ENCODE results near the gene NFRKB. TPM values are rescaled to one million over a fixed set of nuclear protein-coding genes. Genes with fewer than 3 reads are reported as not detected.

Gene NFRKB
- total RNA-seq = 12.3 TPM
- long read RNA-seq, partial matches to known transcripts = 6 of 12 reads
- long read RNA-seq, other reads (novel, unspliced or antisense) = 6 of 12 reads

DNA sequence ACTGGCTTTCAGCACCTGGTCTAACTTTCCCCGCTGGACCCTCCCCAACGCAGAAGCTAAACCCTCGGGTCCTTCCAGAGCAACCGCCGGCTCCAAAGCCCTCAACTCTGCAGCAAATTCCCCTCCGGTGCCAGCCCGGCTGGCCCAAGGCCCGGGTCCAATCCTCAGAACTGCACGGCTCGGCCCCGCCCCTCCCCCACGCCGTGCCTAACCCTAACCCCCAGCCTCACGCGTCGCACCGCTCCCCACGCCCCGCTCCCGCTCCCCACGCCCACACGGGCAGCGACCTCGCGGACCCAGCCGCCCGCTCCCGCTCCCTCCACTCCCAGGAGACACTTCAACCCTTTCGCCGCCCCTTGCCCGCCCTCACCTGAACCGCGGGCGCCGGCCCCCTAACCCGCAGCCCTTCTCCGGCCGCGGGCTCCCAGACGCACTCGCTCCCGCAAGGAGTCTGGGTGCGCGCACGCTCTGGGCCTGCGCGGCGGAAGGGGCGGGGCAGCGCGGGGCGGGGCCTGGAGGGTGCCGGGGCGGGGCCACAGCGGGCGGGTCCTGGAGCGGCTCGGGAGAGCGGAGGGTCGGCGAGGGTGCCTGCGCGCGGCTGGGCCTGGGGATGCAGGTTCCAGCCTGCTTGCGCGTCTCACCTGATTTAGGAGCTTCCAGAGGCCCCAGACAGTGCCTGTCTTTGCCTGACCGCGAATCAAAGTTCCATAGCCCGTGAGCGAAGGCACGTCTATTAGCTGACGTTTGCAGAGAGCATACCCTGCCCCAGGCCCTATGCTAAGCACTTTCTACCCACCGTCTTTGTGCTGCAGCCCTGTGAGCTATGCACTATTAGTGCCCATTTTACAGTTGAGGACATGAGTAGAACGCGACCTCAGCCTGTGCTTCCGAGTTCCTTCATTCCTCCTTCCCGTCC is at the start of gene NFRKB:
Gene NFRKB, minus strand, starts transcription at position 453 of the 916 bp plus-strand sequence. CDS start 2,729 bp downstream, outside the sequence.
- ATAC-seq (peak; percentile 100), DNase-seq (peak; percentile 94)
- intact Hi-C loops (cut with micrococcal nuclease) = no loop called here

DNA sequence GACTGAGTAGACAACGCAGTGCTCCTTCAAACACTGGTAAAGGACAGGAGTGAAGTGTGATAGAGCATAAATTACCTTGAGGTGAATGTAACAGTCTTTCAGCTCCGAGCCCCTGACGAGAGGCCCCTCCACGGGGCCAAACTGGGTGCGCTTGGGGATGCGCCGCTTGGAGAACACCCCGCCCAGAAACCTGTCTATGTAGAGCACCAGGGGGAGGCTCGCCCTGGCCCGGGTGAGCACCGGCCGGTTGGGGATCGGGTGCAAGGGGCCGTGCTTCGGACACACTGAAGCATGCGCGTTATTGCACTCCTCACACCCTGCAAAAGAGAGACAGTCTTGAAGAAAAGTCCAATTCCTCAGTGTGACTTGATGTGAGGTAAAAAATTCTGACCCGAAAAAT is 49.3 kb upstream of the NFRKB start:
- no peak for ATAC-seq
- intact Hi-C loops (cut with micrococcal nuclease) = no loop called here
- no peak for DNase-seq

DNA sequence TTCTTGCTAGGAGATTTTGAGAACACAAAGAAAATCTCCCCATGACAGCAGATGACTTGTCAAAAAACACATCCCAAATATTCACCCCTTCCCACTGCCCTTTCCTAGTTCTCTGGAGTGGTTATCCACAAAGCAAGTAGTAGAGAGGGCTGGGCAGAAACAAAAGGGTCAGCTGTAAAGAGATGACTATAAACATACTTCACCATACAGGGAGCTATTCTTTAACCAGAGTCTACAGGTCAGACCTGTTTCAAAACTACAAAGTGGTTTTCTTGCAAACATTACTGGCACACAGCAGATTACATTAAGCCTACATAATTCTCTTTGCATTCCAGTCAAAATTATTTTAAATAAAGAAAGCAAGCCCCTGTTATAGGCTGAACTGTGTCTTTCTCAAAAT is 47.7 kb upstream of the NFRKB start:
- ATAC-seq = no peak
- intact Hi-C loops (cut with micrococcal nuclease) = no loop called here
- no peak for DNase-seq

DNA sequence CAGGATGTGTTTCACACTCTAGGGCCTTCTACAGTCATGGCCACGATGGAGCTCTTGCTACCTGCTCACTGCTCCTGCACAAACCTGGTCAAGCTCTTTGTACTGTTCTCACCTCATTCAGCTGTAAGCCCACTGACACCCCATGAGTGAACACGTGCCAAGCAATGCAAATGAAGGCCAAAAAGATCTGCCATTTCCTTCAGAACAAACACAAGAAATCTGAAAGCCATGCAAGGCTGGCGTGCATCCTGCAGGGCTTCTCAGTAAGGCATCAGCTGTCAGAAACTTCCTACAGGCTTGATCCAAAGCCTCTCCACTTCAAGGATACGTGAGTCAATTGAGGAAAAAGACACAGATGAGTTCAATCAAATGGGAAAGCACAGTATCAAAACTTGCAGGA is 44.1 kb upstream of the NFRKB start:
- DNase-seq (no peak), ATAC-seq (no peak)
- intact Hi-C loops (cut with micrococcal nuclease) = no loop called here

DNA sequence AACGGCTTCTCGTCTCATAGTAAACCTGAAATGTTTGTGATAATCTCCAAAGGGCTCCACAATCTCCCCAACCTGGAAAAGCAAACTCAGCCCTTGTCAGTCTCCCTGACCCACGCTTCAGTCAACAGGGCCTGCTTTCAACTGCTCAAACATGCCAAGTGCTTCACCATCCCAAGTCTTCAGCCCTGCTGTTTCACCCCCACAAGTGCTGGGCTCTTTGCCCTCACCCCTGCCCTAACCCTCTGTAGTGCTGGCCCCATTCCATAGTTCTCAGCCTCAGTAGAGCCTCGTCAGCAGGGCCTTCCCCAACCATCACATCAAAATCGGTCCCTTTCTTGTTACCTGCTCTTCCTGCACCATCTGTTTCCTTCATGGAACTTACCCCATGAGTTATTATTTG is 43.4 kb upstream of the NFRKB start:
- no peak for DNase-seq
- no peak for ATAC-seq
- intact Hi-C loops (cut with micrococcal nuclease) = no loop called here

DNA sequence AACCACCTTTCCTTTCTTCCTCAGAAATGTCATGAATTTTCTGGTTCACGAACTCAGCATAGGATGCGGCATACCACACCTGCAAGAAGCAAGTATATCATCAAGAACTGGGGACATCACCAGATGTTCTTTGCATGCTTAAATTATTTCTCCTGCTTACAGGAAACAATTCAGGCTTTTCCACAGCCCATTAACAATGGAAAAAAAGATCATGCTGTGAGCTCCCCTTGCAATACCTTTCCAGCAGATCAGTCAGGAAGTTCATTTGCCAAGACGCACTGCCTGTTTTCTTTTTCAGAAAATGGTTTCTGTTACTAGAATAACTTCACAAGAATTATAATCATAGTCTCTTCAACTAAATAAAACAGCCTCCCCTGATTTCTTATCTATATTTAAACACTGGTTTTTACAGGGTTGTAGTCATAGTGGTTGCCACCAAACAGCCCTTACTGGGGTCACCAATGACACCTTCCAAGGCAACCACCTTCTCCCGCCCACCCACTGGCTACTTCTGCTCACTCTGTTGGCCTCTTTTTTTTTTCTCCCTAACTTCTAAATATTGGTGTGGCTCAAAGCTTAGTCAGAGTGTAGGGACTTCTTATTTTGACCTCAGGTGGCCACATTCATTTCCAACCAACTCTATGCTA is 42.3 kb upstream of the NFRKB start:
- intact Hi-C loops (cut with micrococcal nuclease) = no loop called here
- ATAC-seq (no peak), DNase-seq (no peak)

DNA sequence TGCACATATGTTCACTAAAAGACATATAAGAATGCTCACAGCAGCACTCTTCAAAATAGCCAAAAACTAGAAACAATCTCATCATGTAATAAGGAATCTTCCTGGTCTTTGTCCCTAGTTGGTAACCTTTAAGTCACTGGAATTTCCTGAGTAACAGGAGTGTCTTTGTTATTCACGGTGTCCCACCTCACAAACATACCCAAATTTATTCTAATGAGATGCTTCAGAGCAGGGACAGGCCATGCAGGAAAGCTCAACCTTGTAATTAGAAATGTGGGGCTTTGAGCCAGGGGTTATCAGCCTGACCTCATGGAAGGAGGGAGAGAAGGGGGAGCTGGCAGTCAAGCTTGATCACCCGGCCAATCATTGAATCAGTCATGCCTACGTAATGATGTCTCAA is 40.3 kb upstream of the NFRKB start:
- ATAC-seq (no peak), DNase-seq (no peak)
- intact Hi-C loops (cut with micrococcal nuclease) = no loop called here

DNA sequence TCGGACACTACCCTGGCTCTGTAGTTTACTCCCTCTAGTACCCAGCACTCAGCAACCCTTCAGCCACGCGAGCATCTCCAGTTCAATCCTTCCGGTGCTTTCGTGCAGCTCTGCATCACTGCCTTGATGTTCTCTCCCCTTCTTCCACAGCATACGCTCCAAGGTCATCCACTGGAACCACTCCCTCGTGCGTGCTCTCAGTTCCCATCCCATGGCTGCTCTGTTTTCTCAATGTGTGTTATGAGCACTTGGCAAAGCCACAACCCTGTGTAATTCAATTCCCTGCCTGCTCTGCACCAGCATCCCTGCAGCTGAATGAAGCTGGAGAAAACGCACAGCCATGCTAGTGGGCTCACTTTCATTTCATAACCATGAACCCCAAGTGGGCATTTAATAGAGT is 38.5 kb upstream of the NFRKB start:
- ATAC-seq (no peak), DNase-seq (no peak)
- intact Hi-C loops (cut with micrococcal nuclease) = no loop called here

DNA sequence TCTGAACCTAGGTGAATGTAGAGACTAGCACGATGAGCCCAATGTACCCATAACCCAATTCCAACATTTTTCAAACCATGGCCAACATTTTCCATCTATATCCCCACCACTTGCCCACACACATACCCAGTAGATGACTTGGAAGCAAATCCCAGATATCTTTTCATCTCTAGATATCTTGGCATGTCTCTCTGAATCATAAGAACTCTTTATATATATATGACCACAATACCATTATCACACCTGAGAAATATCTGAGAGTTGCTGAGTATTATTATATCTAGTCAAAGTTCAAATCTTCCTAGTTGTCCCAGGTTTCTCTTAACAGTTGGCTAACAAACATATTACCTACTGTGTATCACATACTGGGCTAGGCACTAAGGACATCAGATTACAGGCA is 37.9 kb upstream of the NFRKB start:
- DNase-seq = no peak
- no peak for ATAC-seq
- intact Hi-C loops (cut with micrococcal nuclease) = no loop called here

DNA sequence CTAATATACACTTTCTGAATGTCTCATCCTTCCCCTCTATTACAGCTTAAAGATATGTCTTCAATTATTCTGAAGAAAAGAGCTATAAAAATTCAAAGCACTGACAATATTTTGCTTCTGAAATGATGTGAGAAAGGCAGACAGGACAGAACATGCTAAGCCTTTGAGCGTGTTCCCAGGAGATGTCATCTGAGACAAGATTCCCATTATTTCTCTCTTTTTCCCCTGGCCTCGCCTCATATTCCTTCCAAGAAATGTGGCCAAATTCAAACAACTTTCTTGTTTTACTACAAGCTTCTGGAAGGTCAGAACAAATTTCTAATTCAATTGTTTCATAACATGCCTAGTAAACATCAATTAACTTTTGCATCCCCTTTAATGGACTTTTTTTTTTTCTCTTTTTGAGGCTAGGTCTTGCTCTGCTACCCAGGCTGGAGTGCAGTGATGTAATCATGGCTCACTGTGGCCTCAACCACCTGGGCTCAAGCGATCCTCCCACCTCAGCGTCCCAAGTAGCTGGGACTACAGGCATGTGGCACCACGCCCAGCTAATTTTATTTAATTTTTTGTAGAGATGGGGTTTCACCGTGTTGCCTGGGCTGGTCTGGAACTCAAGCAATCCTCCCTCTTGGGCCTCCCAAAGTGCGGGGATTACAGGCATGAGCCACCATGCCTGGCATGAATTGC is 37.1 kb upstream of the NFRKB start:
- intact Hi-C loops (cut with micrococcal nuclease) = no loop called here
- ATAC-seq (no peak), DNase-seq (no peak)

DNA sequence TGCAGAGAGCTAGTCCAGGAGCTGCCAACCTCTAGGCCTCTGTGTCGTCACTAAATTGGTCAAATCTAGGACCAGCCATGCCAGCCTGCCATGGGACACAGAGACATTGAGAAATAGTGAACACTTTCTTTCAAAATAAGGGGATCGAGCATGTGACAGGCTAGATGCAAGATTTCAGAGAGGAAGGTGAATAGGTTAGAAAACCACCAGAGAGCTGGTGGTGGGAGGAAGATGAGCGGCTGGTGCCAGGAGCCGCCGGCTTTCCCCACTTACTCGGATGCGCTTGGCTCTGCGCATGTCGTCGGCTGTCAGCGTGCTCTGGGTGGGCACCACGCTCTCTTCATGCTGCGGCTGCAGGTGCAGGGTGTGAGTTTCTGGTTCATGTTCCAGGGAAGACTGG is 35.4 kb upstream of the NFRKB start:
- intact Hi-C loops (cut with micrococcal nuclease) = no loop called here
- DNase-seq (no peak), ATAC-seq (no peak)

DNA sequence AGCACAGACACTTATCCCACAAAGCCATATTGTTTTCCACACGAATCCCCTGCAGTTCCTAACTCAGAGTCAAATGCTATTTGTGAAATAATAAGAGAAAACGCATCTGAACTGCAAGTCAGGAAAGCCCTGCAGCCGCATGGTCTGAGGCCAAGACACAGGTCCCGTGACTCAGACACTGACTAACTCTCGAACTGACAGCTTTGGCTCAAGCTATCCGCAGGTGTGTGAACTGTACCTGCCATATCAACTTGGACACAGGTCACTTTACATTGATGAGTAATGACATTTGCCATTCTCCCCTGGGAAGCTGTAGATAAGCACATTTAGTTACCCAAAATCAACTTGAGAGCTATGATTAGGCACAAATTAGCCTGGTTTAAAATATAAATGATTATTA is 34.9 kb upstream of the NFRKB start:
- intact Hi-C loops (cut with micrococcal nuclease) = no loop called here
- ATAC-seq = no peak
- DNase-seq = no peak

DNA sequence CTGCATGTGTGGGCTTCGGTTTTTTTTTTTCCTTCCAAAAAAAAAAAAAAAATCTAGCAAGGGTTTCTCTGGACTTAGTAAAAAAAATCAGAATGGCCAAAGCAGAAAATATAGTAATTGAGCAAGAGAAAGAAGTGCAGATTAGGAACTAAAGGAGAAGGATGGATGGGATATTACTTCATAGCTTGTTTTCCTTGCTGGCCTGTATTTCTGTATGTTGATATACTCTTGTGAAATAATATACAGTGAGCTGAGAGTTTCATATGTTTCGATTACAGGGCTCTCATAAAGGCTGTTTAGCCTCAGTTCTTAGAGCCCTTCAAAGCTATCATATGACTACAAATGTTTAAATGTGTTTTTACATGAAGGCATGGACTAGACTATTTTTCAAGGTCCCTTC is 34.3 kb upstream of the NFRKB start:
- intact Hi-C loops (cut with micrococcal nuclease) = no loop called here
- ATAC-seq = no peak

DNA sequence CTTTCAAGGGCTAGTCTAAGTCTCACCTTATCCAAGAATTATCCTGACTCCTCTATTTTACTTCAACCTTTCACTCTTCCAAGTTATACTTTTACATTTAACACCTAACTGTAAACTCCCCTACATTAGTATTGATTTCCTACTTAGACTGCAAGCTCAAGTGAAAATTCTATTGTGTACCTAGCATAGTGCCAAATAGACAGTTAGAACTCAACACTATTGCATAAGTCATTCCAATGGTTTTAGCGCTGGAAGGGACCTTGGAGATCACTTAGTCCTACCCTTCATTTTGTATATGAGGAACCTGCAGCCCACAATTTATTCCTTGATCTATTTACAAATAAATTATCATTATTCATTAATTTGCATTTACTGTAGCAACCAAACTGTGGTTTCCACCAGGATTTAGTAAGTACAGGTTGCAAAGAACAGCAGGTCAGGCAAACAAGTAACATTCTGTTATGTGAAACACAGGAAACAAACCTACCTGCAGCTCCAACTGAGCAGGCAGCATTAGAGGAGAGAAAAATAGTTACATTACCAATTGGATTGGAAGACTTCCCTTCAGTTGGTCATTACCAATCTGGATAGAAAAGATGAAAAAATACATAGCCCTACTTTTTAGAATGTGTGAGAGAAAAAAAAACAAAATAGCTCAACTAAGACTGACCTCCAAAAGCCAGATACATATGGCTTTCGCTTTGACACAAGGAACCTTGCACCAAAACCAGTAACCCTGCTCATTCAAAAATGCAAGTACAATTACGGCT is 33.7 kb upstream of the NFRKB start:
- intact Hi-C loops (cut with micrococcal nuclease) = no loop called here
- DNase-seq (no peak), ATAC-seq (no peak)

More for the DNA sequence above, 34.3 kb upstream of the NFRKB start:
- DNase-seq = no peak

DNA sequence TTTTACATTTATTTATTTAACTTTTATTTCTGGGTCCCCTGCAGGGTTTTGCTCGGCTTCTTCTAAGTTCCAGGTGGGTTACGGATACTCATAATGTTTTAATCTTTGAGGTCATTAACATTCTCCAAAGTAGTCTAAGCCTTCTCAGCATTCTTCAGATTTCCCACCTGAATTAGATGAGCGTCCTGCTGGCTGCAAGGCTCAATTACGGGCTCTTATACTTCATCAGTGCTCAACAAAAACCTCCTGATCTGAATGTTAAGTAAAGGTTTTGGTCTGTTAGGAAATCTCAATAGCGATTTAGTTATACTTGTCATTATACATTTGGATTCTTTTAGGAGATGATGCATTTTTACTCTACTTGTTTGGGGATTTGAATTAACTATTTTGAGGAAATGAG is 27.3 kb upstream of the NFRKB start:
- DNase-seq (no peak), ATAC-seq (no peak)
- intact Hi-C loops (cut with micrococcal nuclease) = loop anchor here (5.0 kb wide), 1 partner anchor 210 kb away; no protein-coding TSS in a partner anchor

DNA sequence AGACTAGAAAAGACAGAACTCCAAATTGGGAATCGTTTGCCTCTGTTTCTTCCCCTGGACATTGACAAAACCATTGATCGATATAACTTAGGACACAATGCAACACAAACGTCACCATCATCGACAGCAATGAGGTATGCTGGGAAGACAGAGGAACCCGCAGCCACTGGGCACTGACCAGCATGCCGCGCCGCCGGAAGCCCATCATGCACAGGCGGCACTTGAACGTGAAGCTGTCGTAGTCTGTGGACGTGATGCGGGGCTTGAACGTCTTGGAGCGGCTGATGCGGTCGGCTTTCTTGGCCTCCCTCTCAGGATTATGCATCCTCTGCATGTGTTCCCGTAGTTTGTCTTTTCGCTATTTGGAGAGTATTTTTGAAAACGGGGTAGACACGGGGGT is 23.0 kb upstream of the NFRKB start:
- DNase-seq (no peak), ATAC-seq (no peak)
- intact Hi-C loops (cut with micrococcal nuclease) = no loop called here

DNA sequence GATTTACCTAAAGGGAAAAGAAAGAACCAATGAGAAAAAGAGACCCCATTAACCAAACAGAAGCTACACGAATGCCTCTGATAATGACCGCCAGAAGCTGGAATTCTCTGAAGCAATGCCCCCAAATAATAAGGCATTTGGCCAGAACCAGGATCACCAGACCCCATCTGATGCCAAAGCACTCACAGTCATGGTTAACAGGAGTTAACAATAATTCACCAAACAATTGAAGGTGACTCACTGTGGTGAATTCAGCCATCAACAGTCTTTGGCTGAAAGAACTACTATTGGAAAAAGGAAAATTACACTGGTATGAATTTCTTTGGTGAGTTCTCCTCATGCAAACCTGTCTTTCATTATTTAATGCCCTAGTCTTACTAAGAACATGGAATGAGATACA is 21.9 kb upstream of the NFRKB start:
- intact Hi-C loops (cut with micrococcal nuclease) = no loop called here
- DNase-seq = no peak
- no peak for ATAC-seq

DNA sequence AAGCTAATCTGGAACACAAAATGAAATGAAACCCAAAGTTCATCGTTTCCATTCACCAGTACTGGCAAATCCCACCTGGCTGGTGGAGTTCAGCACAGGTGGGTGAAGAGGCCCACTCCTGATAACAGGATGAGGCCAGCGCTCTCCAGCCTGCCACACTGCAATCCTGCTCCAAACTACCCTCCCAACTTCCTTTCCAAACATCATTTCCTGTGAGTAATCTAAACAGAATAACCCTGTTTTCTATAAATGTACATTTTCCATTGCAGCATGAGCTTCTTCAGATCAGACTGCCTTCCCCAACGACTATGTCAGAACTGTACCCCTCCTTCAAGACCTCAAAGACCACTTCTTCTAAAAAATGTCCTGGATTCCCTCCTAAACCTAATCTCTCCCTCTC is 15.9 kb upstream of the NFRKB start:
- no peak for DNase-seq
- no peak for ATAC-seq
- intact Hi-C loops (cut with micrococcal nuclease) = no loop called here

DNA sequence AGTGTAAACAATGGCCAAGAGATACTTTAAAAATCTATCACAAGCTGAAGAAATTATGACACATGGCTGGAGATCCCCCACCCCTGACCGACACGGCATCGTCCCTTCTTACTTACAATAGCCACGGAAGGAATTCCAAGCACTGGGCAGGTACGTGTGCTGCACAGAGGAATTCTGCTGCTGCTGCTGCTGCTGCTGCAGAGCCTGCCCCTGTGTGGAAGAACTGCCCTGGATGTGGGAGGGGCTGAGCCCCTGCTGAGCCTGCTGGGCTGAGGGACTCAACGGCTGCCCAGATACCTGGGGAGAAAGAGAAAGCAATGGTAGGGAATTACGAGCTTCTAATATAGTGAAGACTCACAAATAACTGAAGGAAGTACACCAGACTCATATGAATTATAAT is 15.0 kb upstream of the NFRKB start:
- intact Hi-C loops (cut with micrococcal nuclease) = no loop called here
- DNase-seq = no peak
- ATAC-seq = no peak

Measured in left ventricle myocardium superior (tissue), 1 donor.